Uterus (tissue), 2 donors: Measurements from ENCODE around the gene CACNA2D1.

ENCODE experiments used
- POLR2A ChIP-seq, 2 donors: fragments of 450-650 bp; IDR thresholded peaks; one replicate each; pipeline ENCODE4 v1.6.1; 2016; ENCODE audit warnings: antibody characterized with exemption in 2 of 2, mild to moderate bottlenecking in 1 of 2, moderate library complexity in 1 of 2
- TF ChIP-seq, protein P1 (sequence below), 4 experiments: fragments of 200-600 bp in 2 of 4; fragments of 450-650 bp in 2 of 4; sonication (generic) in 2 of 4; IDR thresholded peaks; one replicate each; pipeline ENCODE4 v1.5.1; 2016 to 2019; ENCODE audit warnings: antibody characterized with exemption in 4 of 4, mild to moderate bottlenecking in 2 of 4, moderate library complexity in 1 of 4

DNA sequence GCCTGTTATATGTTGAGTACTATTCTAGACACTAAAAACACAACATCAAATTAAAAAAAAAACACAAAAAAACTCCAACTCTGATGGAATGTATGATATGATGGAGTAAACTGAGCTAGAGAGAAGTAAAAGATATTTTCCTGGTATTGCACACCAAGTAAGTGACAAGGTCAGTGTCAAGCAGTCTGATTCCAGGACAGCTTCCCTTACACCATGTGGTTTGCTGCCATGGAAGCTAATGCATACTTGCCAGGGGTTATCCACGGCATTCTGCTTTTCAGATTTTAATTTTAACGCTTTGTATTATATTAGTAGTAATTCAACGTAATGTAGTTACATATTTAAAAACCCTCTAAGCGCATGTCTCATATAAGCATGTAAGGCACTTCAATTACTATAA, 48.4 kb downstream of the CACNA2D1 start:
- TF ChIP-seq, protein P1, sequence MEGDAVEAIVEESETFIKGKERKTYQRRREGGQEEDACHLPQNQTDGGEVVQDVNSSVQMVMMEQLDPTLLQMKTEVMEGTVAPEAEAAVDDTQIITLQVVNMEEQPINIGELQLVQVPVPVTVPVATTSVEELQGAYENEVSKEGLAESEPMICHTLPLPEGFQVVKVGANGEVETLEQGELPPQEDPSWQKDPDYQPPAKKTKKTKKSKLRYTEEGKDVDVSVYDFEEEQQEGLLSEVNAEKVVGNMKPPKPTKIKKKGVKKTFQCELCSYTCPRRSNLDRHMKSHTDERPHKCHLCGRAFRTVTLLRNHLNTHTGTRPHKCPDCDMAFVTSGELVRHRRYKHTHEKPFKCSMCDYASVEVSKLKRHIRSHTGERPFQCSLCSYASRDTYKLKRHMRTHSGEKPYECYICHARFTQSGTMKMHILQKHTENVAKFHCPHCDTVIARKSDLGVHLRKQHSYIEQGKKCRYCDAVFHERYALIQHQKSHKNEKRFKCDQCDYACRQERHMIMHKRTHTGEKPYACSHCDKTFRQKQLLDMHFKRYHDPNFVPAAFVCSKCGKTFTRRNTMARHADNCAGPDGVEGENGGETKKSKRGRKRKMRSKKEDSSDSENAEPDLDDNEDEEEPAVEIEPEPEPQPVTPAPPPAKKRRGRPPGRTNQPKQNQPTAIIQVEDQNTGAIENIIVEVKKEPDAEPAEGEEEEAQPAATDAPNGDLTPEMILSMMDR (IDR thresholded peaks at IDR 0.05) = no peak
- no peak for TF ChIP-seq POLR2A (IDR thresholded peaks at IDR 0.05)
